ENCODE results near the gene AXIN2. TPM values are rescaled to one million over a fixed set of nuclear protein-coding genes. Genes with fewer than 3 reads are reported as not detected.
A peak's percentile ranks its signal among the peaks of the same experiment; 100 is the strongest.
"Not testable (repeated sequence)": the region's sequence is repeated elsewhere in the genome, so short reads cannot be mapped to it uniquely, and the experiment has no call there.

The AXIN2 gene
- polyA plus RNA-seq, 4 donors: 22.0 to 26.9 (median 24.4) TPM

DNA sequence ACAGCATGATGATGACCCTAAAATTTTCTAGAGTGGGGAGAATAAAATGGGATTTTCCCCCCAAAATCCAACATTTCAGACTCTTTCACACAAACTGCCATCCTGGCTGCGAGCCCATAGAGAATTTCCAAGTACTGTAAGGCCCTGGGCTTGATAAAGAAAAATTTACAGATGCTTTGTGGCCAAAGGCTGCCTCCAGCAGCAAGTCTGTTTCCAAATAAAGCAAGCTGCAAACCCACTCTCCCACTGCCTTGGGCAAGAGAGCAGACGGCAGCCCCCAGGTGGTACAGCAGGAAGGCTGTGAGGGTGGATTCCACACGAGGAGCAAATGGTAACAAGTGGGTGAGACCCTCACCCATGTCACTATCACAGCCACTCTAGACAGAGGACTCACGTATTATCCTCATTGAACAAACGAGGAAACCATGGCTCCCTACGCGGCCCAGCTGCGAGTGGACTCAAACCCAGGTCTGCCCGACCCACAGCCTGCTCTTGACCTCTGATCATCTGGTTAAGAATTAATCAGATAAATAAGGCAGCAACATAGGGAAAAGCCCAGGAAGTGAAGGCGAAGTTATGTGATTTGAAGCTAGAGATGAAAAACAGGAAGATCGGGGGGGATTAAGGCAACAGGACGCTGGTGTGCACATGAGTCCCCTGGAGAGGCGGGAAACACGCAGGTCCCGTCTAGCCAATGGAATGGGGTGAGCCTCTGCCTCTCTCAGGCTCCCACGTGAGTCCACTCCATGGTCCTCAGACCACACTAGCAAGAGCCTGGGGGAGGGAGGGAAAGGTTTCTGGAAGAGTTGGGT is 37.4 kb downstream of the AXIN2 start:
- DNase-seq (ENCODE audit: low read depth in 4 of 4, low spot score in 2 of 4): no peak

DNA sequence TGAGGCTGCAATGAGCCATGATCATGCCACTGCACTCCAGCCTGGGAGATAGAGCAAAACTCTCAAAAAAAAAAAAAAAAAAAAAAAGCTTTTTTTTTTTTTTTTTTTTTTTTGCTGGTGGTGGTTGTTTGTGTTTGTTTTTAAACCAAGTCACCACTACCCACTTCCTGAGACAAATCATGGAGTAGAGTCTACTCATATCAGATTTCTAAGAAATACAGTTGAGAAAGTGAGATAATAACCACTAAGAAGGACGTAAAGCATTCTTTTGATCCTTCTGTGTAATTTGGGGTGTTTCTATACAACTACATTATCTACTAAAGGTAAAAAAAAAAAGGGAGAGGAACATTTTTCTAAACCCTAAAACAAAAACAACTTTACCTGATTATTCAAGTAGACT is 38.0 kb downstream of the AXIN2 start:
- DNase-seq (ENCODE audit: low read depth in 4 of 4, low spot score in 2 of 4): no peak

DNA sequence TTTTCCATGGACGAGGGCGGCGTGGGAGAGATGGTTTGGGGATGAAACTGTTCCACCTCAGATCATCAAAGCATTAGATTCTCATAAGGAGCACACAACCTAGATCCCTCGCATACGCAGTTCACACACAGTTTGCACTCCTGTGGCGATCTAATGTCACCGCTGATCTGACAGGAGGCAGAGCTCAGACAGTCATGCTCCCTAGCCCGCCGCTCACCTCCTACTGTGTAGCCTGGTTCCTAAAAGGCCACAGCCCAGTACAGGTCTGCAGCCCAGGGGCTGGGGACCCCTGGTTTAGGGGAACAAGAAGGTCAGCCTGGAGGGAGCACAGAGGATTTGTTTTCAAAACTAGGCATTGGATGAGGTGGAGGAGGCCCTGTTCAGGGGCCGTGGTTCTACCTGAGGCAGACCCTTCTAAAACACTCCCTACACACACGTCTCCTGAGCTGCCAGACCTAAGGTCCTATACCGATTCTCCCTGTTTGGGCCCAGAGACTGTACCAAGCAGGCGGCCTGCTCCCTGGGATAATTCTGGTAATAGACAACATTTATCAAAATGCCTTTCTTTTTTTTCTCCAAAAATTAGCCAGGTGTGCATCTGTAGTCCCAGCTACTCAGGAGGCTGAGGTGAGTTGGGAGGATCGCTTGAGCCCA is 38.6 kb downstream of the AXIN2 start:
- DNase-seq (ENCODE audit: low read depth in 4 of 4, low spot score in 2 of 4): no peak

DNA sequence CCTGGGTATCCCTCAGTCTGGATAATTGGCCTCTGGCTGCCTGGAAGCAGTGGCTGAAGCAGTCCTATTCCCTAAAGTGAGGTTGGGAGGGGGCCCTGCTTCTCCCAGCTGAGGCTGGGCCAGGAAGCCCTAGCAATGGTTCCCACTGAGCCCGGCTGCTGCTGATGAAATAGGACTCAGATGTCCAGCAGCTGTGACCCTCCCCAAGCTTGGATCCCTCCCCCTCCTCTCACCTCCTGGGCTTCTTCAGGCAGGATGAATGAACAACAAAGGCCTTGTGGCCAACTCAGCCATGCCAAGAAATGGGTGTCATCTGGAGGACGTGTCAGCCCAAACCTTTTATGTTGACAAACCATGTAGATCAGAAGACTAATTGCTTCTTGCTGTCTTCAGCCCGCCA is 42.0 kb downstream of the AXIN2 start:
- no peak for DNase-seq (ENCODE audit: low read depth in 4 of 4, low spot score in 2 of 4)

DNA sequence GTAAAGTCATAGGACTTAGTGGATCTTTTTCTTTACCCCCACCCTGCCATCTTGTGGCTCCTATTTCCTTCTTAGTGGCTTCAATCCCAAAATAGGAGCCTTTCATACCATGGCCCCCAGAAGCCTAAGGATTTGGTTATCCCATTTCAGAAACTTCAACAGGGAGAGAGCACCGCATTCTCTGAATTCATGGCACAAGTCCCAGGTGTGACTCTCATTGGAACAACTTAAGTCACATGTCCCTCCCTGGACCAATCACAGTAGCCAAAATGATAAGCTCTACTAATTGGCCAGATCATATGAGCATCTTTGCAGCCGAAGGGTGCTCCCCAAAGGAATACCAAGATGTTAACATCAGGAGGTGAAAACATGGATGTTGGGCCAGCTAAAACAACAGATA is 43.2 kb downstream of the AXIN2 start:
- no peak for DNase-seq (ENCODE audit: low read depth in 4 of 4, low spot score in 2 of 4)

DNA sequence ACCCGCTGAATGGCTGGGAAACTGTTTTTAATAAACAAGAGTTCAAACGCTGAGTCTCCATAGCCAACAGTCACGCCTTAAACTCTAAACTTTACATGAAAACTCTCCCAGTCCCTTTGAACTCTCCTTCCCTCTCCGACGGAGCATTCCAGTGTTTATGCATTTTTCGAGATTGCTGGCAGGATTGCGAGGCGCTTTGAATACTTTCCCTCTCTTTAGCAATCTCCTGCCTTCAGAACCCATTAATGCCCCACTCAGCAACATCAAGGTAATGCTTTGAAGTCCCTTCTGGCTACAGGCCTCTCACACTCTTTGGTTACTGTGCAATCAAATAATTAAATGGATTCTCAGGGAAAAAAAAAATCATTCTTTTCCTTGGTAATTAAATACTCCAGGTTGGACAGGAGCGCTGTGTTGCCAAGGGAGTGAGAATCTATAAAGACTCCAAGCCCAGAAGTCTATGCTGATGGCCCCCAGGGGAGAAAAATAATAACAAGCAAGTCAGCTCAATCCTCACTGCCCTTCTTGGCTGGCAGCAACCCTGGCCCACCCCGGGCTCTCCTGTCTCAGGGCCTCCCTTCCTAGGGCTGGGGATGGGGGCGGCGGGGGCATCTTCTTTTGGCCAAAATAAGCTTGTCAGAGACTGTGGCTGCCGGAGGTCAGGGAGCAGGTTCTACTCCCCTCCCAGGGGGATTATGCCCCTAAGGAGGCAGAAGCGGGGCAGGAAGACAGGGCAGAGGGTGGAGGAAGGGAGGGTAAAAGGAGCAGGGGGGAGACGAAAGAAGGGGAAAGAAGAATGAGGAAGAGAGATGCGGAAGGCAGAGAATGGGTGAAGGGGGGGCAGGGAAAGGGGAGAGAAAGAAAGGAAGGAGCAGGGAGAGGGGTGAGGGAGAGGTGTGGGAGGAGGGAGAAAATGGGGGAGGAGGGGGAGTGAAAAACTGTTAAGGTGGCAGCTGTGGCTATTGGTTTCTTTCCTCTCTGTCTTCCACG is 45.2 kb downstream of the AXIN2 start:
- peak in 3 of 4 donors; percentile 36 to 74 (median 52) for DNase-seq (ENCODE audit: low read depth in 4 of 4, low spot score in 2 of 4)

DNA sequence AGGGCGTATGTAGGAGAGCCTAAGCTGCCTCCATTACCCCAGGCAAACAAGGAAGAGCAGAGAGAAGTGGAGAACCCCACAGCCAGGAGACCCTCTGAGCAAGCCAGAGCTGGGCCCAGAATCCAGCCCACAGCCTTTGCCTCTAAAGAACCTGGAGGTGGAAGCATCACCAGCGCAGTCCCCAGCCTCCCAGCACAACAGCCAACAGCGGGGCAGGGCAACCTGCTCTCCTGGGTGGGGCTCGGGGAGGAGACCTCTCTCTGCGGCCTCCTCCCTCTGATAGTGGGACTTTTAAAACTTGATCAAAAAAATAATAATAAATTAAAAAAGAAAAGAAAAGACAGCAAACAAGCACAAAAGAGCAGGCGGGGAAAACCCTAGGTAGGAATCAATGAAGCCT is 45.9 kb downstream of the AXIN2 start:
- DNase-seq (ENCODE audit: low read depth in 4 of 4, low spot score in 2 of 4): no peak

DNA sequence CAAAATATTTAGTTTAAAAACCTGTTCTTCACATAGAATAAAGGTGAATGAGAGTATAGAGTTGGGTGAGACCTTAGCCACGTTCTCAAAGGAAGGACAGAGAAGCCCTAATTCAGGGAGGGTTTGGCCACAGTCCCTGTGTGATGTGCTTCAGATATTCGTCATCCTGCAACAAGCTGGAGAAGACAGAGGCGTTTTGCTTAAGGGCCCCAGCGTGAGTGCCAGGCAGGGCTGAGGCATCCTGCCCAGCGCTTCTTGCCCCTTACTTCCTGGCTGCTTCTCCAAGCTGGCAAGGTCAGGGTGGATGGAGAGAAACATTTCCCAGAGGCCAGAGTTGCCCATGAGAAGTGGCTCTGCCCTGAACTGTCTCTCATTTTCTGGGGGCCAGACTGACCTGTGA is 46.9 kb downstream of the AXIN2 start:
- DNase-seq (ENCODE audit: low read depth in 4 of 4, low spot score in 2 of 4): no peak

DNA sequence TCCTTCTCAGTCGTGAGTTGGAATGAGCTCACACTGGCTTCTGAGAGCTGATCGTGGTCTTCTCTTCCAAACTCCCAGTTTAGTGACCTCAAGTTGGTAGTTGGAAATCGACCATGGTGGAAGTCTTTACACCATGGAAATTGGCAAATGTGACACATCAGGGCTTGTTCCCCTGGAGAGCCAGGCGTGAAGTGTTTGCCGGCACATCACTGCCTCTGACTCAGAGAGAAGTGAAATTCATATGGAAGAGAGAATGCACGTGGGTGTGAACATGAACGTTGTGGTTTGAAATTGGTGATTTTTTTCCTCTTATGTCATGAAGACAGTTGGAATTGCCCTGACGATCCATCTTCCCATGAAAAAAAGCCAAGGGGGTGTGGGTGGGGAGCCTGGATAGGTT is 47.4 kb downstream of the AXIN2 start:
- DNase-seq (ENCODE audit: low read depth in 4 of 4, low spot score in 2 of 4): no peak

DNA sequence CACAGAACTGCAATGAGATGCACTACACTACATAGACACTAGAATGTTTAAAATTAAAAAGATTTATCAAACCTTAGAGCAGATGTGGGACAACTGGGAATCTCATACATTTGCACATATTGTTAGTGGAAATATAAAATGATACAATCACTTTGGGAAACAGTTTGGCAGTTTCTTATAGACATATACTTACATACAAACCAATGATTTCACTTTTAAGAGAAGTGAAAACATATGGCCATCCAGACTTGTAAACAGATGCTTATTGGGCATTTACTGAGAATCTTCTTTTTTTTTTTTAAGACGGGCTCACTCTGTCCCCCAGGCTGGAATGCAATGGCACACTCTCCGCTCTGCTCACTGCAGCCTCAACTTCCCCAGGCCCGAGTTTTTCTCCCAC is 50.1 kb downstream of the AXIN2 start:
- DNase-seq (ENCODE audit: low read depth in 4 of 4, low spot score in 2 of 4): no peak

DNA sequence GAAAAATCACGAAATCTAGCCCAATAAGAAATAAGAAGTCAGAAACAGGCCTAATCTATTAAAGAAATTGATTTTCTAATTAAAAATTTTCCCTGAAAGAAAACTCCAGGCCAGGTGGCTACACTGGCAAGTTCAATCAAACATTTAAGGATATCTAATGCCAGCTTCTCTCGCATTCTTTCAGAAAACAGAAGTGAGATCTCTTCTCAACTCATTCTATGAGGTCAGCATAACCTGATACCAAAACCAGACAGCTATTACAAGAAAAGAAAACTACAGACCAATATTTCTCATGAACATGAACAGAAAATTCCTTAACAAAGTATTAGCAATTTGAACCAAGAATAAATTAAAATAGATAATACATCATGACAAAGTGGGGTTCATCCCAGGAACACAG is 52.4 kb downstream of the AXIN2 start:
- DNase-seq (ENCODE audit: low read depth in 4 of 4, low spot score in 2 of 4): no peak

DNA sequence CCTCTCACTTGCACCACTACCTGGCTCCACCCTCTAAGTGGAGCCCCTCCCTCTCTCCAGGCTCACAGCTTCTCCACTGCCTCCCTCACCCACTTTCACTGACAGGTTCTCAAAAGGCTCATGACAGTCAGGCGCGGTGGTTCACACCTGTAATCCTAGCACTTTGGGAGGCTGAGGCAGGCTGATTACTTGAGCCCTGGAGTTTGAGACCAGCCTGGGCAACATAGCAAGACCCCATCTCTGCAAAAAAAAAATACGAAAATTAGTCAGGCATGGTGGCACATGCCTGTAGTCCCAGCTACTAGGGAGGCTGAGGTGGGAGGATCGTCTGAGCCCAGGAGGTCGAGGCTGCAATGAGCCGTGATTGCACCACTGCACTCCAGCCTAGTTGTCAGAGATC is 56.8 kb downstream of the AXIN2 start:
- not testable (repeated sequence) for DNase-seq (ENCODE audit: low read depth in 4 of 4, low spot score in 2 of 4)

DNA sequence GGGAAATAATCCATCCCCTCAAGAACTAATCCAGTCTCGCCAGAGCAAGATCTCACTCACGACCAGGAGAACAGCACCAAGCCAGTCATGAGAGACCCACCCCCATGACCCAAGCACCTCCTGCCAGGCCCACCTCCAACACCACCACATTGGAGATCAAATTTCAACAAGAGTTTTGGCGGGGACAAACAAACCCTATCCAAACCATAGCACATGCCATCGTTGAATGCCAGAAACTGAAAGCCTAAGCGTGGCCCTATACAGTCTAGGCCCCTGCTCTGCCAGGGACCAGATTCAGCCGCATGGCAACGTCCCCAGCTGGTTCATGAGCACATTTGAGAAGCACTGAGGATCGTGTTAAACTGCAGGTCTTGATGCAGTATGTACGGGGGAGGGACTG is 57.3 kb downstream of the AXIN2 start:
- DNase-seq (ENCODE audit: low read depth in 4 of 4, low spot score in 2 of 4): no peak

DNA sequence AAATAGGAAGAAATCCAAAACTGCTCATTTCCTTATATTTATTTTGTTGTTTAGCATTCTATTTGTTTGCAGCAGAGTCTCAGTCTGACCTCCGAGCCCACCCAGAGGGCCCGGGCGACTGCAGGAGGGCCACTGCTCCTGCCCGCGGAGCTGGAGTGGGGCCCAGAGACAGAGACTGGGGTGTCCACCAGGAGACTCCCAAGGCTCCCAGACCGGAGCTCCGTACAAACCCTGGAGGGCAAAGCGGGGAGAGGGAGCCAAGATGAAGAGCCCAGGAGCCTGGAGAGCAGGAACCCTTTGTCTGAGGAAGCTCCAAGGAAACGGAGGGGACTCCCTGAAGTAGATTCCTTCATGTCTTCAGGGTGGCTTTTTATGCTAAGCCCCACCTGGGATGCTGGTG is 57.9 kb downstream of the AXIN2 start:
- no peak for DNase-seq (ENCODE audit: low read depth in 4 of 4, low spot score in 2 of 4)

DNA sequence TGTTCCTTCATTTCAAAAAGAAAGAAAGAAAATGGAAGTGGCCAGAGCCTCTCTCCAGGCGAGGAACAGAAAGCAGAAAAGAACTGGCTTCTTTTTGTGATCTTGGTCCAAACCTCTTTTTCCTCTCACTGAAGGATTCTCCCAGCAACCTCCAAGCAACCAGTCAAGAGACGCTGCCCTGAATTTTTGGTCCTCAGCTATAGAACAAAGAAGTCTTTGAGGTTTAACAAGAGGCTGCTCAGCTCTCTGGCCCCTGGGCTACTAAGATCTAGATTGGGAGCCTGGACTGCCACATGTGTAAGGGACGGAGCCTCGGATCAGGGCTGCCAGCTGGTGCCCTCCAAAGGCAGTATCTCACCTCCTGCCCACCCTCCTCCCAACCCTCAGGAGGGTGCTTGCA is 62.6 kb downstream of the AXIN2 start:
- no peak for DNase-seq (ENCODE audit: low read depth in 4 of 4, low spot score in 2 of 4)

DNA sequence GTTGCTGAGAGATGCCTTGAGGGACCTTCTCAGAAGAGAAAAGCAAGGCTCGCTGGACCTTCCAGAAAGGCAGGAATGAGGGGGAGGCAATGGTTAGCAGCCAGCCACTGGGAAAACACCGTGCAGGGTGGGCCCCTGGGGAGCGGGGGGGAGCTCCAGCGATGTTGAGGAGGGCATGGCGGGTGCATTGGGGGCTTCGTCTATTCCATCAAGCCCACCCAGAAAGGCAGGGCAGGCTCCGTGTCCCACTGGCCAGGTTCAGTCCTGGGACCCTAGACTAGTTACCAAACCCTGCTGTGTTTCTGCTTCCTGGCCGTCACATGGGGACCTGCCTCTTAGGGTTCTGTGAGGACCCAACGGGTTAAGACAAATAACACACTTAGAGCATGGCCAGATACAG is 64.6 kb downstream of the AXIN2 start:
- no peak for DNase-seq (ENCODE audit: low read depth in 4 of 4, low spot score in 2 of 4)

DNA sequence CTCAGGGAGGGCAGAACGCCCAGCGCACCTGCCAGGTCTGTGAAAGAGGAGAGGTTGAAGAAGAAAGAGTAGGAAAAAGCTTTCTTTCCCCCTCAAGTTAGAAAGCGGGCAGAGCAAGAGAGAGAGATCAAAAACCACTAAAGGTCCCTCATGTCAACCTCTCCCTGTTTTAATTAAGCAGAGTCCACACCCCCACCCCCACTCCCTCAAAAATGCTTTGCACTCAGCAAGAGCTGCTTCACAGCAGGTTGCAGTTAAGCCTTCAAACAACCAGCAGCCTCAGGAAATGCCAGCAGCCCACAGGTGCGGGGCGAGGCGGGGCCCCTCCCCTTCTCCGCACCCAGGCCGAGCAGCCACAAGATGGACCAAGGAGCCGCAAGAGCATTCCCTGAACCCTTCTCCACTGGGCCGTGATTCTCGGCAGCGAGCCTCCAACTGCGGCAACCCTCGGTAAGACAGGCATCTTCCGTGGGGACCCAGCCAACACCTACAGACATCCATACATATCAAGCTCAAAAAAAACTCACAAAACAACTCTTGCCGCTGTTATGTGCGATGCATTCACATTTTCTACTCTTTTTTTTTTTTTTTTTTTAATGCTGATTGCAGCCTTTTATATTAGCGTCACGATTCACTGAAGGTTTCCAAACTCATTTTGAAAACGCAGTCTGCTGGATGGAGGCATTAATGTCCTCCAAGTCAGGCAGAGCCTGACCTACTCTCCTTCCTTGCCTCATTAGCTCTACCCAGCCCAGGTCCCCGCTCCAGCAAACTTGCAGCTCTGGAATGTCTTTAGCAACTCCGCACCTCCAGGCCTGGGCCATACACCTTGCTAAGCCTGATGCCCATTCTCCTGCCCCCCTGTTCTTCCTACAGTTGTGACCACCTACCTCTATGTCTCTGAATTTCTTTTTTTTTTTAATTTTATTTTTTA is 66.1 kb downstream of the AXIN2 start:
- peak in 1 of 4 donors; percentile 36 for DNase-seq (ENCODE audit: low read depth in 4 of 4, low spot score in 2 of 4)

DNA sequence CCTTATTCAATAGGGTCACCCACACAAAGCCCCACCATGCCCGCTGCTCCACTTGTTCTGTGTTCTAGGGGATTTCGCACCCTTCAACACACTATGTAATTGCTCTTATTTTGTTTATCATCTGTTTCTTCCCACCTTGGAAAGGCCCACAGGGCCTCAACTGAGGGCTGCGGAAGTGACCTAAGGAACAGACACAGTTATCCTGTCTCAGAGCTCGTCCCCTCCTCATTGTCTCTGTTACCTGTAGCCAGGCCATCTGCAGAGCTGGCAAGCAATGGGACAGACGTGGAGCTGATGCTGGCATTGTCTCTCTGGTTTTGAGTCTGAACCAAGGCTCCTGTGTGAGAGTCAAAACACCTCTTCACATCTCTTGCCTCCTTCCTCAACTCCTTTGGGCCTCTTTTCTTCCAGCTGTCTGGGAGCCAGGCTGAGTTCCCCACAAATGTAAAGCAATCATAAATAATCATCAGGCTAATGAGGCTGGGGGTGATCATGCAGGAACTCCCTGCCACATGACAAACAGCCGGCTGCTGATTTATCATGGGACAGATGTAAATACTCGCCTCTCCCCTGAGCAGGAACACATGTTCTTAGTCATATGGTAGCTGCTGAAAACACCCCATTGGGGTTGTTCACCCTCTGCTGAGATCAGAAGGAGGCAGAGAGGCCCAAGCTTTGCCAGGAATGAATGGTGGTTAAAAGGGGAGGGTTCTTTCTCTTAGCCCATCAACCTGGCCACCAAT is 71.9 kb downstream of the AXIN2 start:
- DNase-seq (ENCODE audit: low read depth in 4 of 4, low spot score in 2 of 4): peak; percentile 13 to 44 (median 31)

DNA sequence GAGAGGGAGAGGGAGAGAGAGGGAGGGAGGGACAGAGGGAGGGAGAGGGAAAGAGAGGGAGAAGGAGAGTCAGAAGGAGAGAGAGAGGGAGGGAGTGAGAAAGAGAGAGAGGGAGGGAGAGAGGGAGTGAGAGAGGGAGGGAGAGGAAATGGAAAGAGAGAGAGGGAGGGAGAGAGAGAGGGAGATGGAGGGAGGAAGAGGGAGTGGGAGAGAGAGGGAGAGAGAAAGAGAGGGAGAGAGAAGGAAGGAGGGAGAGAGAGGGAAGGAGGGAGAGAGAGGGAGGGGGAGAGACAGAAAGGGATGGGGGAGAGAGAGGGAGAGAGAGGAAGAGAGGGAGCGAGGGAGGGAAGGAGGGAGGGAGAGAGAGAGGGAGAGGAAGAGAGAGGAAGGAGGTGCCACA is 72.8 kb downstream of the AXIN2 start:
- DNase-seq (ENCODE audit: low read depth in 4 of 4, low spot score in 2 of 4): no peak
